CD4-positive, alpha-beta T cell treated with Interferon gamma for 1 hour (primary cell): ENCODE results near the gene TTLL11.
"Not testable (repeated sequence)": the region's sequence is repeated elsewhere in the genome, so short reads cannot be mapped to it uniquely, and the experiment has no call there.

Source experiments
- DNase-seq: peaks from one replicate; pipeline ENCODE4 v3.0.0-alpha.2; 2020

The TTLL11 gene

GRCh38 chr9:122040561-122041242, 52.4 kb downstream of the TTLL11 start:
- DNase-seq, result no peak

DNA sequence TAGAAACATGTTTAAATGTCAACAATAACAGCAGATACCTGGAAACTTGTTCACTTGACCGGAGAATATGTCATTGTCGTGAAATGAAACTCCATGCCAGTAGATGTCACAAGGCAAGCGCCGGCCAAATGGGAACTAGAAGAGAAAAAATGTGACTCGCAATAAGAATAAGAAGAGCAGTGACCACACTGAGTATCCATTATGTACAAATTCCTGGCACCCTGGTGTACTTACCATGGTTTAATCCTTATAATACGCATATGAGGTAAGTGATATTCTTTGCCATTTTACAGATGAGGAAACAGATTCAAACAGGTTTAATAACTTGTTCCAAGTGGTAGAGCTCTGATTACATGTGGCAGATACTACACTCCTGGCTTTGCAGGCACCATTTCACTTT, 53.9 kb downstream of the TTLL11 start:
- no peak for DNase-seq

DNA sequence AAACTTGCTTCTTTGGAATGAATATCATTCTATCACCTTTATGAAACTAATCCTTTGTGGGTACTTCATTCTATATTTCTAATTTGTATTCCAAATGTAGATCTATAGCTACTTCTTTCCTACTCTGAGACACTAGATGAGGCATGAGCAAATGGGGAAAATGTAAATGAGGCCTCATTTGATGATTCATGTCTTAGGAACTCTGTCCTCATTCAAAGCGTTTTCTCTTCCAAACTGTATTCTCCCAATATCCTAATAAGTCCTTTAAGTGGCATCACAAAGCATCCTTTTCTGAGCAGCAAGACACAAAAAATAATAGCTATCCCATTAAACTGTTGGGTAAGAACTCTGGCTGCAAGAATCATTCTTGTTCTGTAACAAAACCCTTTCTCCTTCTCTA, 56.1 kb downstream of the TTLL11 start:
- no peak for DNase-seq

DNA sequence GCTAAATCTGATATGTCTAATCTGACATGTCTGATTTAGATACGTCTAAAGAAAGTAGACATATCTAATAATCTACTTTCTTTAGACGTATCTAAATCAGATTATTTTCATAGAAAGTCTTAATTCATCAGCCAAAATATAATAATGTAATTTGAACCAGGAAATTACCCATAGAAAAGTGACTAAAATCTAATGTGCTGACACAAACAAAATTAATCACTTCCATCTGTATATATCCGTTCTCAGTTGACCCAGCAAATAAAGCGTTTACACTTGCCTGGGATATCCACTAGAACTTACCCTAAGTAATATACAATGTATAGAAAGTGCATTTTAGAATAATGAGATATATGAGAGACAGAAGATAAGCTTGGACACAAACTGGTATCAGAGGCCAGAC, 56.7 kb downstream of the TTLL11 start:
- DNase-seq, result no peak

GRCh38 chr9:122033775-122034373, 59.2 kb downstream of the TTLL11 start:
- no peak for DNase-seq

DNA sequence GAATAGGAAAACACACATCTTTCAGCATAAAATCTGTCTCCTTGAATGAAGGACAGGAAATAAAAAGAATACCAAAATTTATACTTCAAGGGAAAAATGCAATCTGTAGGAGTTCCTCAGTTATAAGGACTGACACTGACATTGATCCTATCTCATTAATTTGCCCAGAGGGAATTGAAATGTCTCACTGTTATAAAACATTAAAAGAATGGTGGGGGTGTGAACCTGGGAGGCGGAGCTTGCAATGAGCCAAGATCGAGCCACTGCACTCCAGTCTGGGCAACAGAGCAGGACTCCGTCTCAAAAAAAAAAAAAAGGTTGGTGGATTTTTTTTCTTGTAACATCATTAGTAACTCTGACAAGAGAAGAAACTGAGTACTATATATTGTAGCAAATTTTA, 60.8 kb downstream of the TTLL11 start:
- DNase-seq, result no peak

GRCh38 chr9:122031776-122032175, 61.3 kb downstream of the TTLL11 start:
- no peak for DNase-seq

DNA sequence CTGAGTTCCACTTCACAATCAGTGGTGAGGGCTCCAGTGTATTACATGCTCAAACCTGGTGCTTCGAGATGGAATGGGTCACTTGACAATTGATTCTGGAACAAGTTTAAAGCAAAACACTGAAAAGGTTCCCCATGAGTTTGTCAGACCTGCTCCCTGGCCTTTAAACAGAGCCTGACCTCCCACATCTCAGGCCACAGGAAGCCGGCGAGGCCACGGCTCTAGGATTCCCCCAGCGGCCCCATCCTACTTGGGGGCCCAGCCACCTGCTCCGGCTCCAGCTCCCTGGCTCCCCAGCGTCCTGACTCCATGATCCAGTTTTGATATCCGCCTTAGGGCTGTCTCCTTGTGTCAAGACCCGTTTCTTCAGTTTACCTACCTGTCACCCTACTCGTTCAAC, 62.0 kb downstream of the TTLL11 start:
- DNase-seq, result no peak

DNA sequence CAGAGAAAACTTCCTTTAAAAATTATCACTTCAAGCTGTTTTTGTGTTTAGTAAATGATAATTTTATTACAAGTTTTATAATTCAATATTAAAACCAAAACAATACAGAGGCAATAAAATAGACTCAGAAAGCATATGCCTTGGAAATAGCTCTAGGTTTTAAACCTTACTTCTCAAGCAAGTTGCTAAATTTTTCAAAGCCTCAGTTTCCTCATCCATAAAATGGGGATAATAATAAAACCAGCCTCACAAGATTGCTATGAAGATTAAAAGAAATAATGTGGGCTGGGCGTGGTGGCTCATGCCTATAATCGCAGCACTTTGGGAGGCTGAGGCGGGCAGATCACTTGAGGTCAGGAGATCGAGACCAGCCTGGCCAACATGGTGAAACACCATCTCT, 62.8 kb downstream of the TTLL11 start:
- no peak for DNase-seq

DNA sequence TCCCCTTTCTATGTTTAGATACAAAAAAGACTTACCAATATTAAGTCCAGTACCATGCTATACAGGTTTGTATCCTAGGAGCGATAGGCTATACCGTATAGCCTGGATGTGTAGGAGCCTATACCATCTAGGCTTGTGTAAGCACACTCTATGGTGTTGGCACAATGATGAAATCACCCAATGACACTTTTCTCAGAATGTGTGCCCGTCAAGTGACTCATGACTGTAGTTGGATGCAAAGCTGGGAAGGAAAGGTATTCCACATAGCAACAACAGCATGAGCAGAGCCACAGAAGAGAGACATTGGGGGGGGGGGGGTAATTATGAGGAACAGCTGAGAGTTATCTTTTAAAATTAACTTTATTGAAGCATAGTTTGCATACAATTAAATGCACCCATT, 63.2 kb downstream of the TTLL11 start:
- no peak for DNase-seq

DNA sequence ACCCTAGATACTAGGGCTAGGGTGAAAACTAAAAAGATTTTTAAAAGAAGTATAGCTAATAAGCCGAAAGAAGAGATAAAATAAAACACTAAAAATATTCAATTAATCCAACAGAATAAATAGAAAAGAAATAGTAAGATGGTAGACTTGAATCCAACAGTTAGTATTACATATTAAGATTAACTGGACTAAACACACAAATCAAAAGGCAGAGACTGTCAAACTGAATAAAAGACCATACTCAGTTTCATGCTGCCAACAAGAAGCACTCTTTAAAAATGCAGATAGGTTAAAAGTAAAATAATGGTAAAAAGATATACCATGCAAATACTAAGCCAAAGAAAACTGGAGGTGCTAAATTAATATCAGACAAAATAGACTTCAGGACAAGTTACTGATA, 65.0 kb downstream of the TTLL11 start:
- DNase-seq, result no peak

DNA sequence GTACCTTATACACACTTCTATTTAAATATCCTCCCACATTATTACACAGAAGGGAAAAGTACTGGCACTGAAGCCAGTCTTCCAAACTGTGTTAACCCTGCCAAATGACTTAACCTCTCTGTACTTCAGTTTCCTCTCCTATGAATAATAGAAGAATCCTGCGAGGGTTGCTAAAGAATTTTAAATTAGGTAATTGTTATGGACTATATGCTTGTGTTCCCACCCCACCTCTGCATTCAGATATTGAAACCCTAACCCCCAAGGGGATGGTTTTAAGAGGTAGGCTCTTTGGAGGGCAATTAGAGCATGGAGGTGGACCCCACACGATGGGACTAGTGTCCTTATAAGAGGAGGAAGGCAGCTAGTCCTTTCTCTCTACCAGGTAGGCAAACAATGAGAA, 72.7 kb downstream of the TTLL11 start:
- no peak for DNase-seq

DNA sequence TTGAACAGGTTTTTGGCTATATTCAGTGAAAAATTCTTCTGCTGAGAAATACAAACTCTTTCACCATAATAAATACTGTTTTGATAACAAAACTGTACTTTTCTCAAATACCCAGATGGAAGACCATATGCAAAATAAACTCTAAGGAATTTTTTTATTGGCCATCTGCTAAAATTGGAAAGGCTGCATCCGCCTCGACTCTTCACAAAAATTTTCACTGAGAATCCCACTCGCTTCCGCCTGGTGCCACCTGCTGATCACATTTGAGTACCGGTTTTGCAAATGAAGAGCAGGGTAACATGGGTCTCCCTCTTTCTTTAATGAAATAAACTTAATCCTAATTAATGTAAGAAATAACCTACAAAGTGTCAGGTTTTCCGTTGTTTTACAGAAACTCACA, 76.4 kb downstream of the TTLL11 start:
- no peak for DNase-seq

DNA sequence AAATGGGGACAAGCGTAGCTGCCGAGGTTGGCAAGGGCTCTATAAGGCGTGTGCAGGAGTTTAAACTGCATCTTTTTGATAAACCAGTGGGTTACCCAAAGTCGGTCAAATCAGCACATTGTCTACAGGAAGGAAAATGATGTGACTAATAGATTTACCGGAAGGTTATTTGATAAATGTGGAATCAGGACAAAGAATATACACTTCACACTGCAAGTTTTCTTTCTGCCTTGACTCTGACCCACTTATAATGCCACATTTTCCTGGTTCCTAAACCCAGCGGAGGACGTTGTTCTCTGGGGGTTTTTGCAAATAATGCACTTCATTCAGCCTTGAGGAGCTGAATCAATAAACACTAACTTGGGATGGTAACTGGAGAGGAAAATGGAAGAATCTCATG, 76.8 kb downstream of the TTLL11 start:
- DNase-seq, result no peak

- no peak for DNase-seq
These were observed 77.8 kb downstream of the TTLL11 start for GRCh38 chr9:122015170-122015821.

DNA sequence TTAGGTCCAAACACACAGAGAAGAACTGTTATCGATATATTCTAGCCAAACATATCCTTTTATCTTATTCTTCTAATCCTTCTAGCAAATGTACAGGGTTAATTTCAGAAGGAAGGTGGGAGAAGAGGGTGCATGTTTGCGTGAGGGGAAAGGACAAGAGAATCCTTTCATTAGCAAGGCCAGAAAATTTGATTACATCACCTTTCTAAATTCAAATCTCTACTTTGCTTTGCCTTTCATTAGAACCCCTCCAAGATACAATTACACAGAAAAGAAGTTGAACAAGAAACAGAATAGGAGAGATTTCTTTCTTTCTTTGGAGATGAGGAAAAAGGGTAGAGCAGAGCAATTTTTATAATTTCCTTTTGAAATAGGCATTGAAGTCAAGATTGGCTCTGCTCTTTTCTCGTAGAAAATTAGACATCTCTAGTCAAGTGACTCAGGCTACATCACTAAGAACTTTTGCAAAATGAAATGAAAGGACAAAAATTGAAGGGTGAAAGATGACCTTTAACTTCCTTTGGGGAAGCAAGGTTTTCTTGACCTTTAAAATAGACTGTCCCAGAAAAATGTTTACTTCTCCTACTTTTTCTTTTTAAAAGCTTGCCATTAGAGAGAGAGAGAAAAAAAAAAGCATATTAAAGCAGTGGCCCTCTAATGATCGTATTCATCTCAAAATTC, 81.2 kb downstream of the TTLL11 start:
- no peak for DNase-seq

GRCh38 chr9:122008559-122008958, 84.5 kb downstream of the TTLL11 start:
- DNase-seq, result no peak

DNA sequence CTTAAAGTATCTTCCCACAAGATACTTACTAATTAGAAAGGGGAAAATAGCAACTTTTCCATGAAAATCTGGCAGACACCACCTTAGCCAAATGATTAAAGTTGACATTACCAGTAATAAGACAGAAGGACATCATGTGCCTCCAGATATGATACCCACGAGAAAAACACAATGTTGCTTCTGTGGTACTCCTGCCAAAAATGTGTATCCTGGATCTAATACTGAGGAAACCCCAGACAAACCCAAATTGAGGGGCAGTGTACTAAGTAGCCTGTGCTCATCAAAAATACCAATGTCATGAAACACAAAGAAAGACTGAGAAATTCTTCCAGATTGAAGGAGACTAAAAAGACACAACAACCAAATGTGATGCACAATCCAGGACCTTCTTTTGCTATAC, 85.3 kb downstream of the TTLL11 start:
- DNase-seq, result no peak

GRCh38 chr9:122005597-122005996, 87.5 kb downstream of the TTLL11 start:
- DNase-seq, result no peak

DNA sequence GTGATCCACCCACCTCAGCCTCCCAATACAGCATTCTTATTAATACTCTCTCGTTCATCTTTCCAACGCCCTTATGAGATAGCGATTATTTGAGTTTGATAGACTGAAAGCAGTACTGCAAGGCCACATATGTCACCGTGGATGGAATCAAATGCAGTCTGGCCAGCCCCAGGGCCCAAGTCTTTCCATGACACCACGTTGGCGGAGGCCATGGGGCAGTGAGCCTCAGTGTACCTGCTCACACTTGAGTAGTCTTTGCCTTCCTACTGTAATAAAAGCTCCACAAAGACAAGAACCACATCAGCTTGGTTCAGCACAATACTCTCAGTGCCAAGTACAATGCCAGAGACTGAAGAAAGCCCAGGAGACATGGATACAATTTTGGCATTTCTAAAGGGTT, 88.5 kb downstream of the TTLL11 start:
- no peak for DNase-seq

GRCh38 chr9:122001491-122002201, 91.5 kb downstream of the TTLL11 start:
- DNase-seq, result no peak

DNA sequence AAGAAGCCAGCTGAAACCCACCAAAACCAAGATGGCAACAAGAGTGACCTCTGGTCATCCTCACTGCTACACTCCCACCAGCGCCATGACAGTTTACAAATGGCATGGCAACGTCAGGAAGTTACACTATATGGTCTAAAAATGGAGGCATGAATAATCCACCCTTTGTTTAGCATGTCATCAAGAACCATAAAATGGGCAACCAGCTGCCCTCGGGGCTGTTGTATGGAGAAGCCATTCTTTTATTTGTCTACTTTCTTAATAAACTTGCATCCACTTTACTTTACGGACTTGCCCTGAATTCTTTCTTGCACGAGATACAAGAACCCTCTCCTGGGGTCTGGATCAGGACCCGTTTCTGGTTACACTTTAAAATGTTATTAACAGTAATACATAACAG, 92.6 kb downstream of the TTLL11 start:
- not testable (repeated sequence) for DNase-seq

DNA sequence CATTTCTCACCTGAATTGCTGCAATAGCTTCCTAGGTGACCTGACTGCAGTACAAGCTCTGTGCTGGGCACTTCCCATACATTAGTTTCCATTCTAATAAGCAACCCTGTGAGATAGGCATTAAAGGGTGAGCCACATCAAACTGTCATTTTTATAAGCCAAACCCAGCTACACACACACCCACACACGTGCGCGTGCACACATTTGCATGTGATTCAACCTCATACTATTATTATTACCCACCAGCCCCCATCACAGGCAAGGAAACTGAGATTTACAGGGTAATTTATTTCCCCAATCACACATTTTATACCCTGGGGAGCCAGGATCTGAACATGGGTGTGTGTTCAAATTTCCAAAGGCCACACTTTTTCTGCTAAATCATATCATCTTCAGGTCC, 93.6 kb downstream of the TTLL11 start:
- DNase-seq, result no peak
